Mononuclear cell (primary cell): ENCODE results near the gene ZNF534. TPM values are rescaled to one million over a fixed set of nuclear protein-coding genes. Genes with fewer than 3 reads are reported as not detected.

ENCODE experiments used
- H3K27me3 ChIP-seq: 2 replicates; pipeline ENCODE4 v1.6.0; 2011; ENCODE audit warnings: low read length, control low read depth; ENCODE audit not compliant: insufficient read depth
- H3K4me1 ChIP-seq: 2 replicates; pipeline ENCODE4 v1.5.1; 2011; ENCODE audit warnings: mild to moderate bottlenecking, low read length, control low read depth; ENCODE audit not compliant: insufficient read depth
- H3K4me3 ChIP-seq: 2 replicates; pipeline ENCODE4 v1.5.1; 2011; ENCODE audit warnings: mild to moderate bottlenecking, low read length, moderate library complexity
- H3K9me3 ChIP-seq: 2 replicates; pipeline ENCODE4 v1.5.1; 2011; ENCODE audit warnings: low read depth, mild to moderate bottlenecking, control low read depth, low read length
- total RNA-seq: library from RNA; depleted of rRNA; stranded (reverse); fragments of >200 nt; gene quantifications from one replicate; pipeline ENCODE4 v1.2.3, GENCODE V29; 2012

The ZNF534 gene
- total RNA-seq: 0.10 TPM

GRCh38 chr19:52428937-52429336 is at the start of gene ZNF534:
ZNF534 (plus strand) TSS chr19:52429148; CDS start chr19:52431475, 2,327 bp downstream.
- no peaks in the 10 kb centered on the region for H3K4me1 ChIP-seq
- no peaks in the 10 kb centered on the region for H3K27me3 ChIP-seq
- no peak within 1 kb of the TSS for H3K4me3 ChIP-seq
- no peaks in the 10 kb centered on the region for H3K9me3 ChIP-seq

GRCh38 chr19:52391135-52391534 is 37.8 kb upstream of the ZNF534 start:
- no peaks in the 10 kb centered on the region for H3K27me3 ChIP-seq
- no peak overlapping the region for H3K4me3 ChIP-seq
- H3K9me3 ChIP-seq: peaks cover 30% of the 10 kb centered on the region
- H3K4me1 ChIP-seq: no peaks in the 10 kb centered on the region

GRCh38 chr19:52397310-52398080 is 31.5 kb upstream of the ZNF534 start, which contains the start of gene ZNF528:
ZNF528 (plus strand) TSS chr19:52397849; CDS start chr19:52402014, 4,165 bp downstream.
- peaks cover 8% of the 10 kb centered on the region for H3K9me3 ChIP-seq
- H3K4me1 ChIP-seq: peaks cover 15% of the 10 kb centered on the region
- H3K4me3 ChIP-seq: peak within 1 kb of the TSS; percentile 71
- no peaks in the 10 kb centered on the region for H3K27me3 ChIP-seq

GRCh38 chr19:52398081-52398441 is 30.9 kb upstream of the ZNF534 start:
- Histone ChIP-seq H3K4me3 (peak overlapping the region; percentile 71), H3K4me1 (peaks cover 15% of the 10 kb centered on the region), H3K9me3 (peaks cover 8% of the 10 kb centered on the region), H3K27me3 (no peaks in the 10 kb centered on the region)

GRCh38 chr19:52410276-52410675 is 18.7 kb upstream of the ZNF534 start:
- Histone ChIP-seq H3K4me1 (no peaks in the 10 kb centered on the region), H3K27me3 (no peaks in the 10 kb centered on the region), H3K9me3 (peaks cover 51% of the 10 kb centered on the region), H3K4me3 (no peak overlapping the region)

GRCh38 chr19:52415711-52416110 is 13.2 kb upstream of the ZNF534 start:
- Histone ChIP-seq H3K4me3 (no peak overlapping the region), H3K27me3 (no peaks in the 10 kb centered on the region), H3K4me1 (no peaks in the 10 kb centered on the region), H3K9me3 (peaks cover 68% of the 10 kb centered on the region)

- H3K27me3 ChIP-seq: no peaks in the 10 kb centered on the region
- no peak overlapping the region for H3K4me3 ChIP-seq
- H3K4me1 ChIP-seq: no peaks in the 10 kb centered on the region
- H3K9me3 ChIP-seq: peaks cover 39% of the 10 kb centered on the region
Measured at GRCh38 chr19:52442179-52442578, 13.2 kb downstream of the ZNF534 start.

- Histone ChIP-seq H3K4me1 (no peaks in the 10 kb centered on the region), H3K27me3 (no peaks in the 10 kb centered on the region), H3K9me3 (peaks cover 40% of the 10 kb centered on the region), H3K4me3 (no peak overlapping the region)
Measured at GRCh38 chr19:52444506-52444905, 15.6 kb downstream of the ZNF534 start.

GRCh38 chr19:52451241-52451640 is 22.3 kb downstream of the ZNF534 start:
- Histone ChIP-seq H3K4me1 (peaks cover 7% of the 10 kb centered on the region), H3K4me3 (no peak overlapping the region), H3K27me3 (no peaks in the 10 kb centered on the region), H3K9me3 (peaks cover 48% of the 10 kb centered on the region)

GRCh38 chr19:52453324-52454094 is 24.6 kb downstream of the ZNF534 start, which contains the start of gene ZNF578:
ZNF578 (plus strand) TSS chr19:52453553; CDS start chr19:52501846, 48,293 bp downstream.
- Histone ChIP-seq H3K4me1 (peaks cover 7% of the 10 kb centered on the region), H3K4me3 (peak within 1 kb of the TSS; percentile 51), H3K9me3 (peaks cover 45% of the 10 kb centered on the region), H3K27me3 (no peaks in the 10 kb centered on the region)

- Histone ChIP-seq H3K4me3 (no peak overlapping the region), H3K4me1 (no peaks in the 10 kb centered on the region), H3K27me3 (no peaks in the 10 kb centered on the region), H3K9me3 (peaks cover 94% of the 10 kb centered on the region)
Measured at GRCh38 chr19:52464798-52465470, 36.0 kb downstream of the ZNF534 start.

- no peaks in the 10 kb centered on the region for H3K27me3 ChIP-seq
- peaks cover 95% of the 10 kb centered on the region for H3K9me3 ChIP-seq
- no peak overlapping the region for H3K4me3 ChIP-seq
Measured at GRCh38 chr19:52473655-52474350, 44.9 kb downstream of the ZNF534 start.

GRCh38 chr19:52474351-52475127 is 45.6 kb downstream of the ZNF534 start:
- no peak overlapping the region for H3K4me3 ChIP-seq
- H3K27me3 ChIP-seq: no peaks in the 10 kb centered on the region
- peaks cover 88% of the 10 kb centered on the region for H3K9me3 ChIP-seq
- no peaks in the 10 kb centered on the region for H3K4me1 ChIP-seq

More at GRCh38 chr19:52473655-52474350, 44.9 kb downstream of the ZNF534 start:
- no peaks in the 10 kb centered on the region for H3K4me1 ChIP-seq
